GM20000 (cell line): ENCODE measurements around the gene KLHL40.

Source experiments
- DNase-seq: peaks from one replicate; pipeline ENCODE4 v3.0.0; 2012; ENCODE audit warnings: low spot score
- TF ChIP-seq, protein P1 (sequence below): IDR thresholded peaks from 2 replicates; pipeline ENCODE4 v1.5.1; 2012; ENCODE audit warnings: mild to moderate bottlenecking, control low read depth; ENCODE audit errors: extremely low read depth, missing control alignments

Gene KLHL40

DNA sequence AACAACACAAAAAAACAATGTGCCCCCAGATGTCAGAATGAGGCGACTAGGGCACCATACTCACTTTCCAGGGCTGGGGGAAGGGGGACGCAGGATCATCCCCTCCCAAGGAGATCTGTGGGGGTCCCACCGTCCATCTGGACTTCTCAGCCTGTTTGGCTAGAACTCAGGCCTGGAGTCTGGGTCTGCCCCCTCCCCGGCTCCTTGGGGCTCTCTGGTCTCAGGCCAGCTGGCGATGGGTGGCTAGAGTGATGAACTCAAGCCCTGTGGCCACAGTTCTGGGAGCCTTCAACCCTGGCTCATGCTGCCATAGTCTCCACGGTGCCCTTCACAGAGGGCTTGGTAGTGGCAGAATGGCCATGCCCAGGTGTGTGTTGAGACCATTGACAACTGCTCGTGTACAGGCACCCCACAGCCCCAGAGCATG, 18.2 kb upstream of the KLHL40 start:
- DNase-seq: no peak
- TF ChIP-seq, protein P1, sequence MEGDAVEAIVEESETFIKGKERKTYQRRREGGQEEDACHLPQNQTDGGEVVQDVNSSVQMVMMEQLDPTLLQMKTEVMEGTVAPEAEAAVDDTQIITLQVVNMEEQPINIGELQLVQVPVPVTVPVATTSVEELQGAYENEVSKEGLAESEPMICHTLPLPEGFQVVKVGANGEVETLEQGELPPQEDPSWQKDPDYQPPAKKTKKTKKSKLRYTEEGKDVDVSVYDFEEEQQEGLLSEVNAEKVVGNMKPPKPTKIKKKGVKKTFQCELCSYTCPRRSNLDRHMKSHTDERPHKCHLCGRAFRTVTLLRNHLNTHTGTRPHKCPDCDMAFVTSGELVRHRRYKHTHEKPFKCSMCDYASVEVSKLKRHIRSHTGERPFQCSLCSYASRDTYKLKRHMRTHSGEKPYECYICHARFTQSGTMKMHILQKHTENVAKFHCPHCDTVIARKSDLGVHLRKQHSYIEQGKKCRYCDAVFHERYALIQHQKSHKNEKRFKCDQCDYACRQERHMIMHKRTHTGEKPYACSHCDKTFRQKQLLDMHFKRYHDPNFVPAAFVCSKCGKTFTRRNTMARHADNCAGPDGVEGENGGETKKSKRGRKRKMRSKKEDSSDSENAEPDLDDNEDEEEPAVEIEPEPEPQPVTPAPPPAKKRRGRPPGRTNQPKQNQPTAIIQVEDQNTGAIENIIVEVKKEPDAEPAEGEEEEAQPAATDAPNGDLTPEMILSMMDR: no peak

DNA sequence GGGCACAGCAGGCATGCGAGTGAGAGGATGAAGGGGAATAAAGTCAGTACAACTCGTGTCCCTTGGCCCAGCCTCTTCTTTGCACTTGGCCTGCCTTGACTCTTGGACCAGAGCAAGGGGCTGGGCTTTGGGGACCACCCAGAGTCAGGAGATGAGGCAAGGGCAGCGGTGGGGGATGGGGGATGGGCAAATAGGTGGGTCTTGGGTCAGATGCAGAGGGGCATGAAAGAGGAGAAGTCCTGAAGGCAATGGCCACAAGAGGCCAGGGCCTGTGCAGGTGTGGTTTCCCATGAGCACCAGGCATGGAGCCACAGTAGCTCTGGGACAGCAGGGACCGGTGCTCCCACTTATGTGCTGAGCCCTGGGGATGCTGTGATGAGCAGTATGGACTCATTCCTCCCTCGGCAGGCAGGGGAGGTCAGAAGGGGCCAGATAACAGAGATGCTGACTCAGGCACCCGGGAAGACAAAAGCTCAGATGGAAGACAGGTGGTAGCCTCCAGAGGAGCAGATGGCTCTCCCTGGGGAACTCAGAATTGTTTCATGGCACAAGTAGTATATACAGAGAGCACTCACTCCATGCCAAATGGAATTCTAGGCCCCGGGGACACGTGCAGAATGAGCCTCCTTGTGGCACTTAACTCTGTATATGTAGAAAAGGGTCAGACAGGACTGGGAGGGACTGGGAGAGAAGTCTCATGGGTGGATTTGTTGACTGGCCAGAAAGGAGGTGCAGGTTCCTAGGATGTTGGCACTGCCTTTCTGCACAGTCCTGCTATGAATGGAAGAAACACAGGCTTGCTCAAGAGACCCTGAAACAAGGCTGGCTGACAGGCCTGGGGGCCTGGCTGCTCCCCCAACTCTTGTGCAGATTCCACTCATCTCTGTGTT, 17.6 kb upstream of the KLHL40 start:
- no peak for DNase-seq
- TF ChIP-seq, protein P1: no peak

DNA sequence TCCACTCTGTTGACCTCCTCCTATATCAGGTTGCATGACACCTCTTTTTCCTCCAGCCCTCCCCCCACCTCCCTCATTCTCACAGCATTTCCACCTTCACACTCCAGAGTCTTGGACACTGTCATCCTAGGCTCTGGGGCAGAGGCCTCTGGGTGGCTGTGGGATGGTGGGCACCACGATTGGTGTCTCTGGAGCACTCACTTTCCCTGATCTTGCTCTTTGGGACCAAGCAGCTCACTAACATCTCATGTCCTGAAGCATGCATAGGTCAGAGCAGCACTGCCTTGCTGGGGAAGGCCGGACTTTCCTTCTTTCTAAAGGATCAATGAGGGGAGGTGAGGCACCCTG, 16.9 kb upstream of the KLHL40 start:
- DNase-seq: no peak
- TF ChIP-seq, protein P1: no peak

DNA sequence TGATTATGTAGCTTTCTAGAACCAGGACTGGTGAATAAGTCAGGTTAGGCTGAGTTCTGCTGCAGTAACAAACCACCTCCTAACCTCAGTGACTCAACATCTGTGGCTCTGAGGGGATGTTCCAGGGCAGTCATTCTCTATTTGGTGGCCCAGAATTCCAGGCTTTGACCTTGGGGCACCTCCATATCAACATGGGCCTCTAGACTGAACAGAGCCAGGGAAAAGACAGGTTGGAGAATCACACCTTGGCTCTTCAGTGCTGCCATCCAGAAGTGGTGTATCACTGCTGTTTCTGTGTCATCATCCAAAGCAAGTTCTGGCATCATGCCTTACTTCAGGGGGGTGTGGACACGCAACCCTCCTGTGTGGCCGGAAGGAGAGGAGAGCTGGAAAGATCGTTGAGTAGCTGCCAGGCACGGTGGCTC, 16.5 kb upstream of the KLHL40 start:
- DNase-seq: no peak
- TF ChIP-seq, protein P1: no peak

DNA sequence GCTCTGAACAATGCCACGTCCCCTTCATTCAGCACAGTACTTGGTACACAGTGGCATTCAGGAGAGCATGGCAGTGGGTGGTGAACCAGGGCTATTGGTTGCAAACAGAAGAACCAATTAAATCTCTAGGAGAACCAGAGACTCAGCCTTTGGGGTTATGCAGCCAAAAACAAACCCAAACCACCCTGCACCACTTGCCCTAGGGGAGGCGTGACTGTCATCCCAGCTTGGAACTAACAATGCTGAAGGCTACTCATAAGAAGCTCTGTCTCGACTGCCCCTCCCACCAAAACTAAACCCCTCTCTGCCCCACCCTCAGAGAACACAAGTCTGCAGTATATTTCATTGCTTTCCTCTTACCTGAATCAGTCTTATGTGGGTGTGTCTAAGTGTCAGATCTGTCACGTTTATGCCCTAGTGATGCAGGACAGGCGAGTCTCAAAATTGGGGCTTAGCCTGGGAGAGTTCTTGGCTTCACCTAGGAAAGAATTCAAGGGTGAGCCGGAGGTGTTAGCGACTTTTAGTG, 15.2 kb upstream of the KLHL40 start:
- TF ChIP-seq, protein P1: no peak
- no peak for DNase-seq

DNA sequence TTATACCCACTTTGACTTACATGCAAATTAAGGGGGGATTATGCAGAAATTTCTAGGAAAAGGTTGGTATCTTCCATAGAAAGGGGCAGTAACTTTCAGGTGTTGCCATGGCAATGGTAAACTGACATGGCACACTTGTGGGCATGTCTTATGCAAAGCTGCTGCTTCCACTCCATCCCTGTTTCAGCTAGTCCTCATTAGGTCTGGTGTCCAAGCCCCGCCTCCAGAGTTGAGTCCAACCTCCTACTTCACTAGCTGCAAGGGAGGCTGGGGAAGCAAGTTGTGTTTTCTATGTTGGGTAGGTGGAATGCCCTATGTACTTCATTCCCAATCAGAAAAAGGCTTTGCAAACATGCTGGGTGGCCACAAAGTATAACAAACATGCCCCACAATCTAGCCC, 14.7 kb upstream of the KLHL40 start:
- TF ChIP-seq, protein P1: no peak
- DNase-seq: no peak

DNA sequence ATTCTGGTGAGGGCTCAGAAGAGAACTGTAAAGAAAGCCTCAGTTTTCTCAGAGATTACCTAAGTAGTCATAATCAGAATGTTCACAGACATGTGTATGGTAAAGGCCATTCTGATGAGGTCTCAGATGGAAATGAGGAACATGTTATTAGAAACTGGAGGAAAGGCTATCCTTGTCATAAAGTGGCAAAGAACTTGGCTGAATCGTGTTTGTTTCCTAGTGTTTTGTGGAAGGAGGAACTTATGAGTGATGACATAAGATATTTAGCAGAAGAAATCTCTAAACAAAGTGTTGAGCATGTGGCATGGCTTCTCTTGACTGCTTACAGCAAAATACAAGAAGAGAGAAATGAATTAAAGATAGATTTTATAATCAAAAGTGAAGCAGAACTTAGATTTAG, 12.8 kb upstream of the KLHL40 start:
- DNase-seq: no peak
- TF ChIP-seq, protein P1: no peak
